A673 (cell line): ENCODE measurements around the gene LITAFD. TPM values are rescaled to one million over a fixed set of nuclear protein-coding genes. Genes with fewer than 3 reads are reported as not detected.

Experiments used
- BruUV-seq: library from RNA; stranded (reverse); fragments of 400-500 nt; replicated peaks from 2 replicates; lab custom pipeline; 2021; lab: Mats Ljungman, UMichigan
- CTCF ChIA-PET: fragments of 300-600 bp; sonication (Branson Sonifier 250); formaldehyde crosslinking; loops from one replicate; lab custom pipeline; 2022; ENCODE audit warnings: antibody characterized with exemption; lab: Charles Lee
- POLR2A ChIA-PET: fragments of 300-600 bp; sonication (Branson Sonifier 250); formaldehyde crosslinking; loops from one replicate; lab custom pipeline; 2022; ENCODE audit warnings: antibody characterized with exemption; ENCODE audit not compliant: low non-redundant PET; lab: Charles Lee
- DNase-seq: peaks from one replicate; pipeline ENCODE4 v3.0.0-alpha.2; 2015; ENCODE audit warnings: low spot score
- H3K27ac ChIP-seq: fragments of 200-600 bp; sonication (generic); 2 replicates; pipeline ENCODE4 v1.5.1; 2016; ENCODE audit warnings: mixed run types, low read depth, mild to moderate bottlenecking, mixed read lengths, antibody characterized with exemption, low read length; ENCODE audit not compliant: poor library complexity, severe bottlenecking
- H3K27me3 ChIP-seq: fragments of 200-600 bp; sonication (generic); replicated peaks from 2 replicates; pipeline ENCODE4 v1.6.1; 2017; ENCODE audit warnings: mixed run types, low read depth, mild to moderate bottlenecking, mixed read lengths, antibody characterized with exemption, low read length; ENCODE audit not compliant: insufficient read depth, poor library complexity
- H3K36me3 ChIP-seq: fragments of 200-600 bp; sonication (generic); 2 replicates; pipeline ENCODE4 v1.6.1; 2016; ENCODE audit warnings: mixed run types, mild to moderate bottlenecking, mixed read lengths, antibody characterized with exemption, low read length; ENCODE audit not compliant: insufficient read depth, poor library complexity, severe bottlenecking
- H3K4me1 ChIP-seq: fragments of 200-600 bp; sonication (generic); 2 replicates; pipeline ENCODE4 v1.6.1; 2017; ENCODE audit warnings: mixed run types, mild to moderate bottlenecking, mixed read lengths, antibody characterized with exemption, low read length; ENCODE audit not compliant: insufficient read depth, poor library complexity, severe bottlenecking
- H3K4me3 ChIP-seq: fragments of 200-600 bp; sonication (generic); 2 replicates; pipeline ENCODE4 v1.5.1; 2016; ENCODE audit warnings: low read depth, mixed run types, mild to moderate bottlenecking, mixed read lengths, low read length; ENCODE audit not compliant: poor library complexity, severe bottlenecking
- H3K9me3 ChIP-seq: fragments of 200-600 bp; sonication (generic); 2 replicates; pipeline ENCODE4 v1.6.1; 2016; ENCODE audit warnings: mixed run types, low read depth, mild to moderate bottlenecking, mixed read lengths, antibody characterized with exemption, low read length; ENCODE audit not compliant: poor library complexity, severe bottlenecking
- CTCF ChIP-seq: fragments of 300-800, 200-600 bp; sonication (generic); conservative IDR thresholded peaks from 2 replicates; pipeline ENCODE4 v1.5.1; 2017; ENCODE audit warnings: low read depth, mild to moderate bottlenecking, antibody characterized with exemption, low read length, moderate library complexity, mixed read lengths
- EZH2 ChIP-seq: fragments of 200-600 bp; sonication (generic); IDR thresholded peaks from 2 replicates; pipeline ENCODE4 v1.6.1; 2017; ENCODE audit warnings: borderline replicate concordance, low read depth, mild to moderate bottlenecking, mixed read lengths, antibody characterized with exemption, low read length; ENCODE audit not compliant: poor library complexity, severe bottlenecking
- intact Hi-C: fragments of 100-400 bp; cut with micrococcal nuclease; formaldehyde crosslinking; loops from one replicate; pipeline ENCODE4 v1.10.0; 2022; ENCODE audit not compliant: unreplicated experiment
- total RNA-seq: library from RNA; stranded (reverse); gene quantifications from 2 replicates; pipeline ENCODE4 v1.2.3, GENCODE V29; 2021

The LITAFD gene
- total RNA-seq, 1 experiment from 2014 or later, result not detected

- H3K9me3 ChIP-seq, result no peaks in the 10 kb centered on the region
- peaks cover 48% of the 10 kb centered on the region for H3K36me3 ChIP-seq
- BruUV-seq, result no TSS peak
- DNase-seq, result no peak
- CTCF ChIA-PET, result no interaction called here
- H3K4me1 ChIP-seq, result peaks cover 26% of the 10 kb centered on the region
- H3K4me3 ChIP-seq, result no peak overlapping the region
- H3K27me3 ChIP-seq, result no peaks in the 10 kb centered on the region
- POLR2A ChIA-PET, result no interaction called here
- intact Hi-C loops, result no loop called here
- no peak overlapping the region for H3K27ac ChIP-seq
- no peak for TF ChIP-seq CTCF
- no peak for TF ChIP-seq EZH2
Observed at GRCh38 chr16:8925455-8925854, 43.3 kb downstream of the LITAFD start.

- Histone ChIP-seq H3K27me3 (no peaks in the 10 kb centered on the region), H3K27ac (no peak overlapping the region), H3K9me3 (no peaks in the 10 kb centered on the region), H3K36me3 (peaks cover 35% of the 10 kb centered on the region), H3K4me1 (peaks cover 26% of the 10 kb centered on the region), H3K4me3 (no peak overlapping the region)
- no peak for DNase-seq
- TF ChIP-seq CTCF (no peak), EZH2 (no peak)
- ChIA-PET POLR2A (no interaction called here), CTCF (no interaction called here)
- intact Hi-C loops, result no loop called here
- BruUV-seq, result no TSS peak
Observed at GRCh38 chr16:8926827-8927226, 44.7 kb downstream of the LITAFD start.

GRCh38 chr16:8928467-8928957 lies 46.4 kb downstream of the LITAFD start:
- Histone ChIP-seq H3K27me3 (no peaks in the 10 kb centered on the region), H3K27ac (no peak overlapping the region), H3K9me3 (no peaks in the 10 kb centered on the region), H3K36me3 (peaks cover 18% of the 10 kb centered on the region), H3K4me3 (no peak overlapping the region), H3K4me1 (peaks cover 26% of the 10 kb centered on the region)
- DNase-seq, result peak; percentile 52
- TF ChIP-seq CTCF, result no peak
- no peak for TF ChIP-seq EZH2
- CTCF ChIA-PET, result interaction anchor here (1.5 kb wide), 1 partner anchor 80 kb away, joined by 4 read pairs; no protein-coding TSS in a partner anchor
- BruUV-seq, result TSS peak; percentile 17
- intact Hi-C loops, result no loop called here
- POLR2A ChIA-PET, result no interaction called here
